GM23338 (cell line): ENCODE results near the gene UBTD1. TPM values are rescaled to one million over a fixed set of nuclear protein-coding genes. Genes with fewer than 3 reads are reported as not detected.

Experiments used
- ATAC-seq: fragments of 200-7000 bp; cut with Tn5 transposase; 3 replicates; pipeline ENCODE4 v1.9.1; 2020
- DNase-seq: peaks from one replicate; pipeline ENCODE4 v3.0.0-alpha.2; 2015; ENCODE audit warnings: low spot score
- H2AFZ ChIP-seq: fragments of 200-600 bp; sonication (generic); 2 replicates; pipeline ENCODE4 v1.8.0; 2016; ENCODE audit warnings: antibody characterized with exemption, mild to moderate bottlenecking, moderate library complexity
- H3F3A ChIP-seq: fragments of 200-600 bp; sonication (generic); replicated peaks from 2 replicates; pipeline ENCODE4 v1.8.0; 2017; ENCODE audit warnings: antibody characterized with exemption, mixed run types, low read depth
- H3K27ac ChIP-seq: fragments of 200-600 bp; sonication (generic); 2 replicates; pipeline ENCODE4 v1.6.1; 2016; ENCODE audit warnings: low read depth
- H3K27me3 ChIP-seq: fragments of 200-600 bp; sonication (generic); 2 replicates; pipeline ENCODE4 v1.8.0; 2016; ENCODE audit warnings: mild to moderate bottlenecking, mixed run types, moderate library complexity; ENCODE audit not compliant: insufficient read depth
- H3K36me3 ChIP-seq: fragments of 200-600 bp; sonication (generic); 2 replicates; pipeline ENCODE4 v1.8.0; 2016; ENCODE audit warnings: mild to moderate bottlenecking; ENCODE audit not compliant: insufficient read depth
- H3K4me1 ChIP-seq: fragments of 200-600 bp; sonication (generic); 2 replicates; pipeline ENCODE4 v1.8.0; 2016; ENCODE audit warnings: mild to moderate bottlenecking, moderate library complexity; ENCODE audit not compliant: insufficient read depth
- H3K4me2 ChIP-seq: fragments of 200-600 bp; sonication (generic); 2 replicates; pipeline ENCODE4 v1.7.1; 2017; ENCODE audit warnings: mixed run types
- H3K4me3 ChIP-seq: fragments of 200-600 bp; sonication (generic); 2 replicates; pipeline ENCODE4 v1.6.1; 2016; ENCODE audit warnings: mixed run types
- H3K79me2 ChIP-seq: fragments of 200-600 bp; sonication (generic); replicated peaks from 2 replicates; pipeline ENCODE4 v1.8.0; 2017; ENCODE audit warnings: mild to moderate bottlenecking; ENCODE audit not compliant: insufficient read depth
- H3K9me2 ChIP-seq: fragments of 200-600 bp; sonication (generic); 2 replicates; pipeline ENCODE4 v1.8.0; 2017; ENCODE audit not compliant: insufficient read depth
- H4K20me1 ChIP-seq: fragments of 200-600 bp; sonication (generic); replicated peaks from 2 replicates; pipeline ENCODE4 v1.8.0; 2017; ENCODE audit warnings: mild to moderate bottlenecking; ENCODE audit not compliant: insufficient read depth
- H3K27ac Mint-ChIP-seq: 2 replicates; pipeline ENCODE4 v1.8.0; 2020; ENCODE audit warnings: inconsistent platforms, mild to moderate bottlenecking, moderate library complexity, mixed read lengths
- H3K27me3 Mint-ChIP-seq: 3 replicates; pipeline ENCODE4 v1.8.0; 2022; ENCODE audit warnings: low read depth, mild to moderate bottlenecking, moderate library complexity, mixed read lengths, inconsistent platforms; ENCODE audit not compliant: insufficient read depth, poor library complexity
- H3K36me3 Mint-ChIP-seq: 3 replicates; pipeline ENCODE4 v1.8.0; 2021; ENCODE audit warnings: low read depth, mild to moderate bottlenecking, inconsistent platforms, moderate library complexity, mixed read lengths
- H3K4me1 Mint-ChIP-seq: 3 replicates; pipeline ENCODE4 v1.8.0; 2020; ENCODE audit warnings: mild to moderate bottlenecking, inconsistent platforms, mixed read lengths
- H3K4me3 Mint-ChIP-seq: 3 replicates; pipeline ENCODE4 v1.8.0; 2021; ENCODE audit warnings: moderate library complexity, mild to moderate bottlenecking, inconsistent platforms, mixed read lengths
- H3K9me3 Mint-ChIP-seq: 3 replicates; pipeline ENCODE4 v1.8.0; 2020; ENCODE audit warnings: moderate library complexity, mild to moderate bottlenecking, inconsistent platforms, mixed read lengths
- CREB1 ChIP-seq: fragments of 250-450 bp; sonication (Bioruptor Pico); IDR thresholded peaks from 2 replicates; pipeline ENCODE4 v1.5.0; 2020; ENCODE audit warnings: low read depth, mild to moderate bottlenecking, moderate library complexity
- EZH2phosphoT487 ChIP-seq: fragments of 200-600 bp; sonication (generic); IDR thresholded peaks from one replicate; pipeline ENCODE4 v1.8.1; 2018; ENCODE audit warnings: antibody characterized with exemption; ENCODE audit not compliant: unreplicated experiment
- JUNB ChIP-seq: IDR thresholded peaks from one replicate; pipeline ENCODE4 v1.6.1; 2016; ENCODE audit warnings: antibody characterized with exemption; ENCODE audit not compliant: unreplicated experiment
- POLR2AphosphoS5 ChIP-seq: IDR thresholded peaks from 2 replicates; pipeline ENCODE4 v1.6.1; 2016; ENCODE audit warnings: antibody characterized with exemption, low read depth
- polyA plus RNA-seq: library from polyadenylated mRNA; unstranded; fragments of >200 nt; fragmentation: Nextera tagmentation; extraction: Ambion mirVana; gene quantifications from 2 replicates; pipeline ENCODE4 v1.2.1, GENCODE V29; 2016
- total RNA-seq: library from RNA; depleted of rRNA; stranded (reverse); fragments of >200 nt; shearing (Covaris generic); gene quantifications from 2 replicates; pipeline ENCODE4 v1.2.3, GENCODE V29; 2014
- TF ChIP-seq, protein P1 (sequence below): fragments of 250-450 bp; sonication (Bioruptor Pico); IDR thresholded peaks from 2 replicates; pipeline ENCODE4 v1.5.0; 2020; ENCODE audit warnings: mild to moderate bottlenecking, moderate library complexity
- TF ChIP-seq, protein P2 (sequence below): IDR thresholded peaks from 2 replicates; pipeline ENCODE4 v1.6.1; 2016; ENCODE audit warnings: antibody characterized with exemption
- TF ChIP-seq, protein P3 (sequence below), 2 experiments: fragments of 200-600 bp in 1 of 2; sonication (generic) in 1 of 2; conservative IDR thresholded peaks; 2 replicates each; pipeline versions ENCODE4 v1.5.1 to v1.6.1; 2016 to 2017; ENCODE audit warnings: antibody characterized with exemption in 2 of 2, low read depth in 2 of 2, mild to moderate bottlenecking in 2 of 2, moderate library complexity in 1 of 2
- TF ChIP-seq, protein P4 (sequence below): IDR thresholded peaks from one replicate; pipeline ENCODE4 v1.6.1; 2018; ENCODE audit warnings: antibody characterized with exemption; ENCODE audit not compliant: unreplicated experiment

UBTD1 gene
- total and polyA plus RNA-seq, 2 experiments from 2014 or later: 17.3 to 29.0 TPM

DNA sequence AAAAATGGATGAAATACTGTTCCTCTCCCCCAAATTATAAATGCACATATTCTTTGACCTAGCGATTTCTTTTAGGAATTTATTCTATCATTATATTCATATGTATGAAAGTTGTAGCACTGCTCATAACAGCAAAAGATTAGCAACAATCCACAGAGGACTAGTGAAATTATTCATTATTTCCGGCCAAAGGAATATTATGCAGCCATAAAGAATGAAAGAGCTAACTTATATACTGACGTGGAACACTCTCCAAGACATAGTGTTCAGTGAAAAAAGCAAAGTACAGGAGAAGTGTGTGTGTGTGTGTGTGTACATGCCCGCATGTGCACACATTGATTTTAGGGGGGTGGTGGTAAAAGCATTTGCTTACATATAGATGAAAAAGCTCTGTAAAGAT lies 23.8 kb upstream of the UBTD1 start:
- H3K36me3 Mint-ChIP-seq: peaks cover 76% of the 10 kb centered on the region
- H3K27me3 ChIP-seq: no peaks in the 10 kb centered on the region
- no peak overlapping the region for H3K4me3 Mint-ChIP-seq
- peaks cover 8% of the 10 kb centered on the region for H3K4me1 Mint-ChIP-seq
- H3K9me2 ChIP-seq: no peaks in the 10 kb centered on the region
- ATAC-seq (no peak), DNase-seq (no peak)
- H3K27ac Mint-ChIP-seq: no peak overlapping the region
- H3K4me2 ChIP-seq: no peak overlapping the region
- H3K79me2 ChIP-seq: peaks cover 15% of the 10 kb centered on the region
- peaks cover 52% of the 10 kb centered on the region for H3K36me3 ChIP-seq
- H3K4me3 ChIP-seq: no peak overlapping the region
- peak; percentile 45 for TF ChIP-seq EZH2phosphoT487
- TF ChIP-seq, protein P1, sequence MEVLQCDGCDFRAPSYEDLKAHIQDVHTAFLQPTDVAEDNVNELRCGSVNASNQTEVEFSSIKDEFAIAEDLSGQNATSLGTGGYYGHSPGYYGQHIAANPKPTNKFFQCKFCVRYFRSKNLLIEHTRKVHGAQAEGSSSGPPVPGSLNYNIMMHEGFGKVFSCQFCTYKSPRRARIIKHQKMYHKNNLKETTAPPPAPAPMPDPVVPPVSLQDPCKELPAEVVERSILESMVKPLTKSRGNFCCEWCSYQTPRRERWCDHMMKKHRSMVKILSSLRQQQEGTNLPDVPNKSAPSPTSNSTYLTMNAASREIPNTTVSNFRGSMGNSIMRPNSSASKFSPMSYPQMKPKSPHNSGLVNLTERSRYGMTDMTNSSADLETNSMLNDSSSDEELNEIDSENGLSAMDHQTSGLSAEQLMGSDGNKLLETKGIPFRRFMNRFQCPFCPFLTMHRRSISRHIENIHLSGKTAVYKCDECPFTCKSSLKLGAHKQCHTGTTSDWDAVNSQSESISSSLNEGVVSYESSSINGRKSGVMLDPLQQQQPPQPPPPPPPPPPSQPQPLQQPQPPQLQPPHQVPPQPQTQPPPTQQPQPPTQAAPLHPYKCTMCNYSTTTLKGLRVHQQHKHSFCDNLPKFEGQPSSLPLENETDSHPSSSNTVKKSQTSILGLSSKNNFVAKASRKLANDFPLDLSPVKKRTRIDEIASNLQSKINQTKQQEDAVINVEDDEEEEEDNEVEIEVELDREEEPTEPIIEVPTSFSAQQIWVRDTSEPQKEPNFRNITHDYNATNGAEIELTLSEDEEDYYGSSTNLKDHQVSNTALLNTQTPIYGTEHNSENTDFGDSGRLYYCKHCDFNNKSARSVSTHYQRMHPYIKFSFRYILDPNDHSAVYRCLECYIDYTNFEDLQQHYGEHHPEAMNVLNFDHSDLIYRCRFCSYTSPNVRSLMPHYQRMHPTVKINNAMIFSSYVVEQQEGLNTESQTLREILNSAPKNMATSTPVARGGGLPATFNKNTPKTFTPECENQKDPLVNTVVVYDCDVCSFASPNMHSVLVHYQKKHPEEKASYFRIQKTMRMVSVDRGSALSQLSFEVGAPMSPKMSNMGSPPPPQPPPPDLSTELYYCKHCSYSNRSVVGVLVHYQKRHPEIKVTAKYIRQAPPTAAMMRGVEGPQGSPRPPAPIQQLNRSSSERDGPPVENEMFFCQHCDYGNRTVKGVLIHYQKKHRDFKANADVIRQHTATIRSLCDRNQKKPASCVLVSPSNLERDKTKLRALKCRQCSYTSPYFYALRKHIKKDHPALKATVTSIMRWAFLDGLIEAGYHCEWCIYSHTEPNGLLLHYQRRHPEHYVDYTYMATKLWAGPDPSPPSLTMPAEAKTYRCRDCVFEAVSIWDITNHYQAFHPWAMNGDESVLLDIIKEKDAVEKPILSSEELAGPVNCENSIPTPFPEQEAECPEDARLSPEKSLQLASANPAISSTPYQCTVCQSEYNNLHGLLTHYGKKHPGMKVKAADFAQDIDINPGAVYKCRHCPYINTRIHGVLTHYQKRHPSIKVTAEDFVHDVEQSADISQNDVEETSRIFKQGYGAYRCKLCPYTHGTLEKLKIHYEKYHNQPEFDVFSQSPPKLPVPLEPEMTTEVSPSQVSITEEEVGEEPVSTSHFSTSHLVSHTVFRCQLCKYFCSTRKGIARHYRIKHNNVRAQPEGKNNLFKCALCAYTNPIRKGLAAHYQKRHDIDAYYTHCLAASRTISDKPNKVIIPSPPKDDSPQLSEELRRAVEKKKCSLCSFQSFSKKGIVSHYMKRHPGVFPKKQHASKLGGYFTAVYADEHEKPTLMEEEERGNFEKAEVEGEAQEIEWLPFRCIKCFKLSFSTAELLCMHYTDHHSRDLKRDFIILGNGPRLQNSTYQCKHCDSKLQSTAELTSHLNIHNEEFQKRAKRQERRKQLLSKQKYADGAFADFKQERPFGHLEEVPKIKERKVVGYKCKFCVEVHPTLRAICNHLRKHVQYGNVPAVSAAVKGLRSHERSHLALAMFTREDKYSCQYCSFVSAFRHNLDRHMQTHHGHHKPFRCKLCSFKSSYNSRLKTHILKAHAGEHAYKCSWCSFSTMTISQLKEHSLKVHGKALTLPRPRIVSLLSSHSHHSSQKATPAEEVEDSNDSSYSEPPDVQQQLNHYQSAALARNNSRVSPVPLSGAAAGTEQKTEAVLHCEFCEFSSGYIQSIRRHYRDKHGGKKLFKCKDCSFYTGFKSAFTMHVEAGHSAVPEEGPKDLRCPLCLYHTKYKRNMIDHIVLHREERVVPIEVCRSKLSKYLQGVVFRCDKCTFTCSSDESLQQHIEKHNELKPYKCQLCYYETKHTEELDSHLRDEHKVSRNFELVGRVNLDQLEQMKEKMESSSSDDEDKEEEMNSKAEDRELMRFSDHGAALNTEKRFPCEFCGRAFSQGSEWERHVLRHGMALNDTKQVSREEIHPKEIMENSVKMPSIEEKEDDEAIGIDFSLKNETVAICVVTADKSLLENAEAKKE (CRISPR knock-in tag): no peak
- peaks cover 9% of the 10 kb centered on the region for H4K20me1 ChIP-seq
- peaks cover 8% of the 10 kb centered on the region; the same call in 1 of the 2 replicates for H3K4me1 ChIP-seq
- peaks cover 4% of the 10 kb centered on the region; the same call in 1 of the 2 replicates for H3F3A ChIP-seq
- H3K9me3 Mint-ChIP-seq: no peaks in the 10 kb centered on the region
- H2AFZ ChIP-seq: no peak overlapping the region
- no peak overlapping the region for H3K27ac ChIP-seq
- H3K27me3 Mint-ChIP-seq: no peaks in the 10 kb centered on the region

DNA sequence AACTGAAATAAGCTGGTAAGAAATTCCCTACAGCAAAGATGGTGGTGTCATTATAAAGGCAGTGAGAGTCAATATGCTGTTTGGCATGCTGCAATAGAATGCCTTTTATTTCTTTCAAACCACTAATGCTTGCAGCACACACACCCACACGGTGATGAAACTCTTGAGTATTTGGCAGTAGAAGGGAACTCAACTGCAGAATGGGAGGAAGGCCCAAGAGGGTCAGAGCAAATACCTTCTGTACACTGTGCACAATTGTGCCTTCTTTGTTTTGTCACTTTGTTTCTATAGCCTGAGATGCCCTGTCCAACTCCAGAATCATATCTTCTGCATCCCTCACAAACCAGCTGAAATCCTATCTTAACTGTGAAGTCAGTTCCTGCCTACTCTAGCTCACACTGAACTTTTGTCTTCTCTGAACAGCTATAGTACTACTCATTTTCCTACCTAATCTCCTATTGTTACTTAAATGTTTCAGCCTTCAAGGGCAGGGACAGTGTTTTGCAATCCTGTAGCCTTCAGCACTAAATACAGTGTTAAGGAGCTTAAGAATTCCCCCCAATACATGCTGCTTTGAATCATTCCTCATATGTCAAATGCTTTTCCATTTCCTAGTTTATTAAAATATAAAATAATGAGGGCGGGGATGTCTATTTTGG lies 22.7 kb upstream of the UBTD1 start:
- Mint-ChIP-seq H3K36me3 (peaks cover 69% of the 10 kb centered on the region), H3K27ac (no peak overlapping the region)

More for the DNA sequence above, 22.7 kb upstream of the UBTD1 start:
- Mint-ChIP-seq H3K4me1 (peaks cover 18% of the 10 kb centered on the region), H3K27me3 (no peaks in the 10 kb centered on the region), H3K4me3 (no peak overlapping the region), H3K9me3 (no peaks in the 10 kb centered on the region)
- Histone ChIP-seq H3K27ac (no peak overlapping the region), H3K4me1 (peaks cover 17% of the 10 kb centered on the region), H3K4me2 (no peak overlapping the region), H3K9me2 (no peaks in the 10 kb centered on the region), H2AFZ (no peak overlapping the region), H4K20me1 (peaks cover 9% of the 10 kb centered on the region), H3K27me3 (no peaks in the 10 kb centered on the region), H3K36me3 (peaks cover 41% of the 10 kb centered on the region), H3K79me2 (peaks cover 15% of the 10 kb centered on the region), H3F3A (peaks cover 12% of the 10 kb centered on the region), H3K4me3 (no peak overlapping the region)
- DNase-seq (no peak), ATAC-seq (no peak)
- TF ChIP-seq, protein P2, sequence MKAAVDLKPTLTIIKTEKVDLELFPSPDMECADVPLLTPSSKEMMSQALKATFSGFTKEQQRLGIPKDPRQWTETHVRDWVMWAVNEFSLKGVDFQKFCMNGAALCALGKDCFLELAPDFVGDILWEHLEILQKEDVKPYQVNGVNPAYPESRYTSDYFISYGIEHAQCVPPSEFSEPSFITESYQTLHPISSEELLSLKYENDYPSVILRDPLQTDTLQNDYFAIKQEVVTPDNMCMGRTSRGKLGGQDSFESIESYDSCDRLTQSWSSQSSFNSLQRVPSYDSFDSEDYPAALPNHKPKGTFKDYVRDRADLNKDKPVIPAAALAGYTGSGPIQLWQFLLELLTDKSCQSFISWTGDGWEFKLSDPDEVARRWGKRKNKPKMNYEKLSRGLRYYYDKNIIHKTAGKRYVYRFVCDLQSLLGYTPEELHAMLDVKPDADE: no peak
- TF ChIP-seq POLR2AphosphoS5 (no peak), JUNB (no peak), CREB1 (CRISPR knock-in tag) (no peak)
- TF ChIP-seq, protein P3, sequence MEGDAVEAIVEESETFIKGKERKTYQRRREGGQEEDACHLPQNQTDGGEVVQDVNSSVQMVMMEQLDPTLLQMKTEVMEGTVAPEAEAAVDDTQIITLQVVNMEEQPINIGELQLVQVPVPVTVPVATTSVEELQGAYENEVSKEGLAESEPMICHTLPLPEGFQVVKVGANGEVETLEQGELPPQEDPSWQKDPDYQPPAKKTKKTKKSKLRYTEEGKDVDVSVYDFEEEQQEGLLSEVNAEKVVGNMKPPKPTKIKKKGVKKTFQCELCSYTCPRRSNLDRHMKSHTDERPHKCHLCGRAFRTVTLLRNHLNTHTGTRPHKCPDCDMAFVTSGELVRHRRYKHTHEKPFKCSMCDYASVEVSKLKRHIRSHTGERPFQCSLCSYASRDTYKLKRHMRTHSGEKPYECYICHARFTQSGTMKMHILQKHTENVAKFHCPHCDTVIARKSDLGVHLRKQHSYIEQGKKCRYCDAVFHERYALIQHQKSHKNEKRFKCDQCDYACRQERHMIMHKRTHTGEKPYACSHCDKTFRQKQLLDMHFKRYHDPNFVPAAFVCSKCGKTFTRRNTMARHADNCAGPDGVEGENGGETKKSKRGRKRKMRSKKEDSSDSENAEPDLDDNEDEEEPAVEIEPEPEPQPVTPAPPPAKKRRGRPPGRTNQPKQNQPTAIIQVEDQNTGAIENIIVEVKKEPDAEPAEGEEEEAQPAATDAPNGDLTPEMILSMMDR (conservative IDR thresholded peaks at IDR 0.05; ENCODE audit: low read depth in 2 of 2): no peak
- TF ChIP-seq, protein P4, sequence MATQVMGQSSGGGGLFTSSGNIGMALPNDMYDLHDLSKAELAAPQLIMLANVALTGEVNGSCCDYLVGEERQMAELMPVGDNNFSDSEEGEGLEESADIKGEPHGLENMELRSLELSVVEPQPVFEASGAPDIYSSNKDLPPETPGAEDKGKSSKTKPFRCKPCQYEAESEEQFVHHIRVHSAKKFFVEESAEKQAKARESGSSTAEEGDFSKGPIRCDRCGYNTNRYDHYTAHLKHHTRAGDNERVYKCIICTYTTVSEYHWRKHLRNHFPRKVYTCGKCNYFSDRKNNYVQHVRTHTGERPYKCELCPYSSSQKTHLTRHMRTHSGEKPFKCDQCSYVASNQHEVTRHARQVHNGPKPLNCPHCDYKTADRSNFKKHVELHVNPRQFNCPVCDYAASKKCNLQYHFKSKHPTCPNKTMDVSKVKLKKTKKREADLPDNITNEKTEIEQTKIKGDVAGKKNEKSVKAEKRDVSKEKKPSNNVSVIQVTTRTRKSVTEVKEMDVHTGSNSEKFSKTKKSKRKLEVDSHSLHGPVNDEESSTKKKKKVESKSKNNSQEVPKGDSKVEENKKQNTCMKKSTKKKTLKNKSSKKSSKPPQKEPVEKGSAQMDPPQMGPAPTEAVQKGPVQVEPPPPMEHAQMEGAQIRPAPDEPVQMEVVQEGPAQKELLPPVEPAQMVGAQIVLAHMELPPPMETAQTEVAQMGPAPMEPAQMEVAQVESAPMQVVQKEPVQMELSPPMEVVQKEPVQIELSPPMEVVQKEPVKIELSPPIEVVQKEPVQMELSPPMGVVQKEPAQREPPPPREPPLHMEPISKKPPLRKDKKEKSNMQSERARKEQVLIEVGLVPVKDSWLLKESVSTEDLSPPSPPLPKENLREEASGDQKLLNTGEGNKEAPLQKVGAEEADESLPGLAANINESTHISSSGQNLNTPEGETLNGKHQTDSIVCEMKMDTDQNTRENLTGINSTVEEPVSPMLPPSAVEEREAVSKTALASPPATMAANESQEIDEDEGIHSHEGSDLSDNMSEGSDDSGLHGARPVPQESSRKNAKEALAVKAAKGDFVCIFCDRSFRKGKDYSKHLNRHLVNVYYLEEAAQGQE: no peak
